ENCODE measurements around the gene GAGE2A.

Gene GAGE2A

GRCh38 chrX:49644991-49645637 lies 55.8 kb downstream of the GAGE2A start:
- Mint-ChIP-seq H3K4me1 (no peaks in the 10 kb centered on the region), H3K9me3 (no peaks in the 10 kb centered on the region), H3K27ac (no peak overlapping the region), H3K36me3 (no peaks in the 10 kb centered on the region), H3K4me3 (no peak overlapping the region)
- no peak for DNase-seq (ENCODE audit: low spot score in 2 of 2)
- ATAC-seq: no peak

Measured in stimulated activated effector memory CD8-positive, alpha-beta T cell treated with anti-CD3 and anti-CD28 coated beads, Interleukin-12 subunit alpha, Interleukin-12 subunit beta, amount 100 ng/mL, for 72 hours (primary cell).